Astrocyte of the spinal cord (primary cell): ENCODE data around the gene ZEB1.

ENCODE experiments used
- DNase-seq: peaks from one replicate; pipeline ENCODE4 v3.0.0; 2011; ENCODE audit warnings: low read depth, low spot score
- H3K4me3 ChIP-seq: 2 replicates; pipeline ENCODE4 v1.5.1; 2011; ENCODE audit warnings: low read depth, mild to moderate bottlenecking, low read length, moderate library complexity
- in situ Hi-C: cut with HindIII; loops from 2 replicates; pipeline ENCODE4 v1.10.0; 2017; ENCODE audit warnings: low sequenced_read_pairs
- TF ChIP-seq, protein P1 (sequence below): IDR thresholded peaks from 2 replicates; pipeline ENCODE4 v1.5.1; 2012; ENCODE audit warnings: low read depth, mild to moderate bottlenecking, low read length, inconsistent platforms

Gene ZEB1

GRCh38 chr10:31520986-31521831 lies 202.2 kb downstream of the ZEB1 start:
- TF ChIP-seq, protein P1, sequence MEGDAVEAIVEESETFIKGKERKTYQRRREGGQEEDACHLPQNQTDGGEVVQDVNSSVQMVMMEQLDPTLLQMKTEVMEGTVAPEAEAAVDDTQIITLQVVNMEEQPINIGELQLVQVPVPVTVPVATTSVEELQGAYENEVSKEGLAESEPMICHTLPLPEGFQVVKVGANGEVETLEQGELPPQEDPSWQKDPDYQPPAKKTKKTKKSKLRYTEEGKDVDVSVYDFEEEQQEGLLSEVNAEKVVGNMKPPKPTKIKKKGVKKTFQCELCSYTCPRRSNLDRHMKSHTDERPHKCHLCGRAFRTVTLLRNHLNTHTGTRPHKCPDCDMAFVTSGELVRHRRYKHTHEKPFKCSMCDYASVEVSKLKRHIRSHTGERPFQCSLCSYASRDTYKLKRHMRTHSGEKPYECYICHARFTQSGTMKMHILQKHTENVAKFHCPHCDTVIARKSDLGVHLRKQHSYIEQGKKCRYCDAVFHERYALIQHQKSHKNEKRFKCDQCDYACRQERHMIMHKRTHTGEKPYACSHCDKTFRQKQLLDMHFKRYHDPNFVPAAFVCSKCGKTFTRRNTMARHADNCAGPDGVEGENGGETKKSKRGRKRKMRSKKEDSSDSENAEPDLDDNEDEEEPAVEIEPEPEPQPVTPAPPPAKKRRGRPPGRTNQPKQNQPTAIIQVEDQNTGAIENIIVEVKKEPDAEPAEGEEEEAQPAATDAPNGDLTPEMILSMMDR = no peak

GRCh38 chr10:31522820-31523219 lies 203.8 kb downstream of the ZEB1 start:
- H3K4me3 ChIP-seq = no peak overlapping the region
- in situ Hi-C loops = no loop called here
- TF ChIP-seq, protein P1 = no peak
- DNase-seq = no peak

More at GRCh38 chr10:31520986-31521831, 202.2 kb downstream of the ZEB1 start:
- DNase-seq = no peak
- H3K4me3 ChIP-seq = no peak overlapping the region
- in situ Hi-C loops = no loop called here

- in situ Hi-C loops = no loop called here
- TF ChIP-seq, protein P1 = no peak
- no peak overlapping the region for H3K4me3 ChIP-seq
- DNase-seq = no peak
Measured at GRCh38 chr10:31524460-31524859, 205.4 kb downstream of the ZEB1 start.

DNA sequence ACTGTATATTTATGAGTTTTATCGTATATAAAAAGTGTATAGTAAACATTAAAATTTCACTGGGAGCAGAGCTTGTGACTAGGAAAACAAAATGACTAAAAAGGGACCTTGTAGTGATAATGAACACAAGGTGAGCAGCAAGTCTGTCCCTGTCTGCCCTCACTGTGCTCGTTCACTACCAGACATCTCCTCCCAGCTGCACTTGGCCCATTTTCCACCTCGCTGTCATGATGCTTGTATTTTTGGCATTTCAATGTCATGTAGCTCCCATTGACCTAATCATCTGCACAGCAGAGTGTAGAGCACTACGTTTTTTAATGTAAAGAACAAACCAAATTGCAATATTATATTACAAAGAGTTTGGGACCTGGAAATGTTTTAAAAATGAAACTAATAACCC lies 207.2 kb downstream of the ZEB1 start:
- in situ Hi-C loops = no loop called here
- no peak overlapping the region for H3K4me3 ChIP-seq
- no peak for DNase-seq
- TF ChIP-seq, protein P1 = no peak

DNA sequence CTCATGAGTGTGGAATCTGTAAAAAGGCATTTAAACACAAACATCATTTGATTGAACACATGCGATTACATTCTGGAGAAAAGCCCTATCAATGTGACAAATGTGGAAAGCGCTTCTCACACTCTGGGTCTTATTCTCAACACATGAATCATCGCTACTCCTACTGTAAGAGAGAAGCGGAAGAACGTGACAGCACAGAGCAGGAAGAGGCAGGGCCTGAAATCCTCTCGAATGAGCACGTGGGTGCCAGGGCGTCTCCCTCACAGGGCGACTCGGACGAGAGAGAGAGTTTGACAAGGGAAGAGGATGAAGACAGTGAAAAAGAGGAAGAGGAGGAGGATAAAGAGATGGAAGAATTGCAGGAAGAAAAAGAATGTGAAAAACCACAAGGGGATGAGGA lies 207.7 kb downstream of the ZEB1 start:
- in situ Hi-C loops = no loop called here
- H3K4me3 ChIP-seq = no peak overlapping the region
- TF ChIP-seq, protein P1 = no peak
- no peak for DNase-seq

DNA sequence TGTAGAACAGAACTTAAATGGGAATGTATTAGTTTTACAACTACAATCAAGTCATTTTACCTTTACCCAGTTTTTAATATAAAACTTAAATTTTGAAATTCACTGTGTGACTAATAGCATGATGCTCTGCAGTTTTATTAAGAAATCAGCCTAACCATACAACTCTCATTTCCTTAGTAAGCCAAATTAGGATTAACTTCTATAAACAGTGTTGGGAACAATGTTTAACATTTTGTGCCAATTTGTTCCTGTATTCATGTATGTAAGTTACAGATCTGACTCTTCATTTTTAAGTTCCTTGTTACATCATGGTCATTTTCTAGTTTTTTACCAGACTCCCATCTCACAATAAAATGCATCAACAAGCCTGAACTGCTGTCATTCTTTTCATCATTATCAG lies 209.8 kb downstream of the ZEB1 start:
- in situ Hi-C loops = no loop called here
- DNase-seq = no peak
- H3K4me3 ChIP-seq = no peak overlapping the region
- TF ChIP-seq, protein P1 = no peak
